SK-N-SH (cell line): Measurements from ENCODE around the gene PLOD1. TPM values are rescaled to one million over a fixed set of nuclear protein-coding genes. Genes with fewer than 3 reads are reported as not detected.

Source experiments
- CTCF ChIA-PET: fragments of 300-600, 350-600 bp; formaldehyde crosslinking; extraction: SDS; loops from one replicate; lab custom pipeline; 2021; lab: Yijun Ruan, JAX
- POLR2A ChIA-PET: fragments of 350-600 bp; sonication (Branson Sonifier 250); formaldehyde crosslinking; extraction: SDS; loops from one replicate; lab custom pipeline; 2020; ENCODE audit warnings: antibody characterized with exemption, inconsistent platforms; lab: Yijun Ruan, JAX
- DNase-seq: peaks from one replicate; pipeline ENCODE4 v3.0.0; 2012
- H2AFZ ChIP-seq: fragments of 200-600 bp; sonication (generic); 2 replicates; pipeline ENCODE4 v1.8.1; 2016; ENCODE audit warnings: antibody characterized with exemption, mild to moderate bottlenecking, low read depth
- H3F3A ChIP-seq: fragments of 200-600 bp; sonication (generic); replicated peaks from 2 replicates; pipeline ENCODE3; 2016; ENCODE audit warnings: antibody characterized with exemption, mild to moderate bottlenecking; ENCODE audit not compliant: insufficient read depth
- H3K27ac ChIP-seq, 2 experiments: fragments of 200-500 bp in 1 of 2; fragments of 200-600 bp in 1 of 2; sonication (Bioruptor generic) in 1 of 2; sonication (generic), shearing (Covaris generic) in 1 of 2; 2 replicates each; pipeline versions ENCODE4 v1.5.1 to v1.6.1; 2014 to 2016; ENCODE audit warnings: low read depth in 2 of 2, inconsistent platforms in 1 of 2, low read length in 1 of 2, mild to moderate bottlenecking in 1 of 2, mixed read lengths in 1 of 2
- H3K27me3 ChIP-seq: fragments of 200-600 bp; sonication (generic), shearing (Covaris generic); 2 replicates; pipeline ENCODE4 v1.6.1; 2016; ENCODE audit warnings: mixed run types; ENCODE audit not compliant: insufficient read depth
- H3K36me3 ChIP-seq, 2 experiments: fragments of 200-500 bp in 1 of 2; fragments of 200-600 bp in 1 of 2; sonication (Bioruptor generic) in 1 of 2; sonication (generic) in 1 of 2; replicated peaks in 1 of 2; 2 replicates each; pipeline versions ENCODE3 to v1.5.1; 2014 to 2016; ENCODE audit warnings: low read length in 1 of 2, mild to moderate bottlenecking in 1 of 2; ENCODE audit not compliant: insufficient read depth in 2 of 2, control insufficient read depth in 1 of 2
- H3K4me1 ChIP-seq, 2 experiments: fragments of 200-500 bp in 1 of 2; fragments of 200-600 bp in 1 of 2; sonication (Bioruptor generic) in 1 of 2; sonication (generic), shearing (Covaris generic) in 1 of 2; 2 replicates each; pipeline versions ENCODE4 v1.5.1 to v1.6.1; 2014 to 2016; ENCODE audit warnings: low read depth in 1 of 2, low read length in 1 of 2, mixed run types in 1 of 2; ENCODE audit not compliant: insufficient read depth in 2 of 2, control insufficient read depth in 1 of 2
- H3K4me2 ChIP-seq: fragments of 200-600 bp; sonication (generic), shearing (Covaris generic); 2 replicates; pipeline ENCODE4 v1.6.1; 2017; ENCODE audit warnings: mixed run types
- H3K4me3 ChIP-seq, 2 experiments: fragments of 200-500 bp in 1 of 2; fragments of 200-600 bp in 1 of 2; sonication (Bioruptor generic) in 1 of 2; sonication (generic), shearing (Covaris generic) in 1 of 2; 2 replicates each; pipeline versions ENCODE4 v1.5.1 to v1.8.1; 2014 to 2016; ENCODE audit warnings: low read depth in 2 of 2, inconsistent platforms in 1 of 2, low read length in 1 of 2, mild to moderate bottlenecking in 1 of 2, mixed read lengths in 1 of 2, moderate library complexity in 1 of 2
- H3K79me2 ChIP-seq: fragments of 200-600 bp; sonication (generic); 2 replicates; pipeline ENCODE4 v1.8.1; 2017; ENCODE audit warnings: mild to moderate bottlenecking; ENCODE audit not compliant: insufficient read depth
- H3K9ac ChIP-seq: fragments of 200-600 bp; sonication (generic); 2 replicates; pipeline ENCODE4 v1.6.1; 2017; ENCODE audit warnings: mixed run types
- H3K9me2 ChIP-seq: fragments of 200-600 bp; sonication (generic); 2 replicates; pipeline ENCODE4 v1.6.1; 2017; ENCODE audit warnings: mixed run types
- H3K9me3 ChIP-seq: fragments of 200-600 bp; sonication (generic); 2 replicates; pipeline ENCODE4 v1.6.1; 2017; ENCODE audit warnings: mixed run types, mild to moderate bottlenecking, moderate library complexity
- H4K20me1 ChIP-seq: fragments of 200-600 bp; sonication (generic); 2 replicates; pipeline ENCODE4 v1.6.1; 2017; ENCODE audit warnings: mild to moderate bottlenecking, mixed run types; ENCODE audit not compliant: insufficient read depth
- CTCF ChIP-seq: fragments of 200-600 bp; sonication (generic); IDR thresholded peaks from 2 replicates; pipeline ENCODE4 v1.6.1; 2017; ENCODE audit warnings: antibody characterized with exemption, mild to moderate bottlenecking, moderate library complexity
- EZH2phosphoT487 ChIP-seq: fragments of 200-600 bp; sonication (generic); IDR thresholded peaks from 2 replicates; pipeline ENCODE4 v1.6.1; 2017; ENCODE audit warnings: low read depth, mixed run types, mild to moderate bottlenecking, antibody characterized with exemption, moderate library complexity, borderline replicate concordance
- FOXJ3 ChIP-seq: sonication (generic); formaldehyde crosslinking; IDR thresholded peaks from 2 replicates; pipeline ENCODE4 v1.5.1; 2020; ENCODE audit warnings: mild to moderate bottlenecking, missing genetic modification reagents
- FOXM1 ChIP-seq: IDR thresholded peaks from 2 replicates; pipeline ENCODE4 v1.4.0; 2012; ENCODE audit warnings: low read depth, mild to moderate bottlenecking
- NRF1 ChIP-seq: IDR thresholded peaks from 2 replicates; pipeline ENCODE4 v1.6.1; 2012; ENCODE audit warnings: low read depth, mild to moderate bottlenecking, low read length
- PBX3 ChIP-seq: IDR thresholded peaks from 2 replicates; pipeline ENCODE4; 2012
- POLR2AphosphoS5 ChIP-seq: IDR thresholded peaks from 2 replicates; pipeline ENCODE4 v1.6.1; 2012; ENCODE audit warnings: low read depth, low read length
- RFX5 ChIP-seq: IDR thresholded peaks from 2 replicates; pipeline ENCODE4 v1.6.1; 2012; ENCODE audit warnings: mild to moderate bottlenecking, improper control_type of control experiment, low read length
- RXRA ChIP-seq: IDR thresholded peaks from 2 replicates; pipeline ENCODE4 v1.4.0; 2012; ENCODE audit warnings: low read depth, mild to moderate bottlenecking, borderline replicate concordance
- SMC3 ChIP-seq: IDR thresholded peaks from 2 replicates; pipeline ENCODE4 v1.6.1; 2012; ENCODE audit warnings: low read depth, low read length, improper control_type of control experiment
- WGBS: methylation state at CpG from one replicate; pipeline ENCODE4 v1.1.6; 2017; ENCODE audit warnings: low lambda C conversion rate; 5-methylcytosine and 5-hydroxymethylcytosine counted together
- polyA plus RNA-seq, 3 experiments: library from polyadenylated mRNA; depleted of rRNA; stranded (reverse); fragments of >200 nt; gene quantifications; 2 replicates each; pipeline ENCODE4 v1.2.3, GENCODE V29; 2012
- TF ChIP-seq, protein P1 (sequence below): IDR thresholded peaks from 2 replicates; pipeline ENCODE4 v1.4.0; 2012; ENCODE audit warnings: low read depth, borderline replicate concordance
- TF ChIP-seq, protein P2 (sequence below): IDR thresholded peaks from 2 replicates; pipeline ENCODE4 v1.6.1; 2012; ENCODE audit warnings: mild to moderate bottlenecking, low read depth, low read length, moderate library complexity

Gene PLOD1
- polyA plus RNA-seq, 1 of the 3 experiments (the other 2 are of a cell fraction): 257 TPM

- H3K4me2 ChIP-seq: peak overlapping the region; percentile 99; the same call in 1 of the 2 replicates
- H3K9me2 ChIP-seq: no peaks in the 10 kb centered on the region
- CTCF ChIA-PET: interaction anchor here (0.6 to 2.4 kb wide), 5 partner anchors 12 to 114 kb away, joined by 3 to 9 read pairs (median 3); no protein-coding TSS in a partner anchor
- H3K9ac ChIP-seq: peak overlapping the region; percentile 95; the same call in 1 of the 2 replicates
- peaks cover 40% of the 10 kb centered on the region for H3K79me2 ChIP-seq
- H2AFZ ChIP-seq: peak overlapping the region; percentile 75; the same call in 1 of the 2 replicates
- peaks cover 18 to 28% of the 10 kb centered on the region in 2 experiments for H3K36me3 ChIP-seq
- 0 out of 2 replicates have a peak, but pooled peaks cover 6% of the 10 kb centered on the region for H4K20me1 ChIP-seq
- WGBS: 88% methylated on average over 25 of the region's 29 CpGs
- TF ChIP-seq EZH2phosphoT487: no peak
- TF ChIP-seq FOXM1: no peak
- TF ChIP-seq, protein P1, sequence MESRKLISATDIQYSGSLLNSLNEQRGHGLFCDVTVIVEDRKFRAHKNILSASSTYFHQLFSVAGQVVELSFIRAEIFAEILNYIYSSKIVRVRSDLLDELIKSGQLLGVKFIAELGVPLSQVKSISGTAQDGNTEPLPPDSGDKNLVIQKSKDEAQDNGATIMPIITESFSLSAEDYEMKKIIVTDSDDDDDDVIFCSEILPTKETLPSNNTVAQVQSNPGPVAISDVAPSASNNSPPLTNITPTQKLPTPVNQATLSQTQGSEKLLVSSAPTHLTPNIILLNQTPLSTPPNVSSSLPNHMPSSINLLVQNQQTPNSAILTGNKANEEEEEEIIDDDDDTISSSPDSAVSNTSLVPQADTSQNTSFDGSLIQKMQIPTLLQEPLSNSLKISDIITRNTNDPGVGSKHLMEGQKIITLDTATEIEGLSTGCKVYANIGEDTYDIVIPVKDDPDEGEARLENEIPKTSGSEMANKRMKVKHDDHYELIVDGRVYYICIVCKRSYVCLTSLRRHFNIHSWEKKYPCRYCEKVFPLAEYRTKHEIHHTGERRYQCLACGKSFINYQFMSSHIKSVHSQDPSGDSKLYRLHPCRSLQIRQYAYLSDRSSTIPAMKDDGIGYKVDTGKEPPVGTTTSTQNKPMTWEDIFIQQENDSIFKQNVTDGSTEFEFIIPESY: no peak
- no peaks in the 10 kb centered on the region for H3K9me3 ChIP-seq
- peaks cover 26% of the 10 kb centered on the region for H3F3A ChIP-seq
- POLR2A ChIA-PET: interaction anchor here (1.0 to 3.5 kb wide), 5 partner anchors 40 to 70 kb away, joined by 3 to 37 read pairs (median 3); partner anchors contain the start of gene MIIP
- peak overlapping the region; percentile 80 to 96; a peak in 3 of 4 replicates for H3K4me3 ChIP-seq
- no peaks in the 10 kb centered on the region for H3K27me3 ChIP-seq
- peaks cover 27 to 34% of the 10 kb centered on the region in 2 experiments; a peak in 2 of 4 replicates for H3K4me1 ChIP-seq
- H3K27ac ChIP-seq: peak overlapping the region; percentile 69 to 85
- no peak for DNase-seq
Observed at GRCh38 chr1:11979028-11979850, 44.7 kb downstream of the PLOD1 start.

GRCh38 chr1:11979851-11980675, 45.5 kb downstream of the PLOD1 start, which contains the start of gene MFN2:
TSS of gene MFN2 (plus strand) at chr1:11980444. CDS start at chr1:11989169, 8,725 bp downstream.
- H2AFZ ChIP-seq: peak within 1 kb of the TSS; percentile 84; the same call in 1 of the 2 replicates
- CTCF ChIA-PET: interaction anchor here (0.7 to 2.4 kb wide), 7 partner anchors 13 to 142 kb away, joined by 3 to 9 read pairs (median 3); no protein-coding TSS in a partner anchor
- POLR2A ChIA-PET: interaction anchor here (0.6 to 3.5 kb wide), 5 partner anchors 30 to 71 kb away, joined by 3 to 37 read pairs (median 4); partner anchors contain the start of gene MIIP
- TF ChIP-seq RFX5: no peak
- TF ChIP-seq POLR2AphosphoS5: peak; percentile 26
- TF ChIP-seq FOXJ3 (CRISPR knock-in tag): no peak; the same call in 1 of the 2 replicates
- no peak for TF ChIP-seq SMC3
- no peak for TF ChIP-seq EZH2phosphoT487
- TF ChIP-seq RXRA: 0 out of 2 replicates have a peak, but pooled peaks have one; percentile 17
- no peak for TF ChIP-seq NRF1
- TF ChIP-seq, protein P2, sequence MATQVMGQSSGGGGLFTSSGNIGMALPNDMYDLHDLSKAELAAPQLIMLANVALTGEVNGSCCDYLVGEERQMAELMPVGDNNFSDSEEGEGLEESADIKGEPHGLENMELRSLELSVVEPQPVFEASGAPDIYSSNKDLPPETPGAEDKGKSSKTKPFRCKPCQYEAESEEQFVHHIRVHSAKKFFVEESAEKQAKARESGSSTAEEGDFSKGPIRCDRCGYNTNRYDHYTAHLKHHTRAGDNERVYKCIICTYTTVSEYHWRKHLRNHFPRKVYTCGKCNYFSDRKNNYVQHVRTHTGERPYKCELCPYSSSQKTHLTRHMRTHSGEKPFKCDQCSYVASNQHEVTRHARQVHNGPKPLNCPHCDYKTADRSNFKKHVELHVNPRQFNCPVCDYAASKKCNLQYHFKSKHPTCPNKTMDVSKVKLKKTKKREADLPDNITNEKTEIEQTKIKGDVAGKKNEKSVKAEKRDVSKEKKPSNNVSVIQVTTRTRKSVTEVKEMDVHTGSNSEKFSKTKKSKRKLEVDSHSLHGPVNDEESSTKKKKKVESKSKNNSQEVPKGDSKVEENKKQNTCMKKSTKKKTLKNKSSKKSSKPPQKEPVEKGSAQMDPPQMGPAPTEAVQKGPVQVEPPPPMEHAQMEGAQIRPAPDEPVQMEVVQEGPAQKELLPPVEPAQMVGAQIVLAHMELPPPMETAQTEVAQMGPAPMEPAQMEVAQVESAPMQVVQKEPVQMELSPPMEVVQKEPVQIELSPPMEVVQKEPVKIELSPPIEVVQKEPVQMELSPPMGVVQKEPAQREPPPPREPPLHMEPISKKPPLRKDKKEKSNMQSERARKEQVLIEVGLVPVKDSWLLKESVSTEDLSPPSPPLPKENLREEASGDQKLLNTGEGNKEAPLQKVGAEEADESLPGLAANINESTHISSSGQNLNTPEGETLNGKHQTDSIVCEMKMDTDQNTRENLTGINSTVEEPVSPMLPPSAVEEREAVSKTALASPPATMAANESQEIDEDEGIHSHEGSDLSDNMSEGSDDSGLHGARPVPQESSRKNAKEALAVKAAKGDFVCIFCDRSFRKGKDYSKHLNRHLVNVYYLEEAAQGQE: peak; percentile 40; the same call in 1 of the 2 replicates
- TF ChIP-seq PBX3: peak; percentile 34
- TF ChIP-seq CTCF: no peak

More at GRCh38 chr1:11979851-11980675, 45.5 kb downstream of the PLOD1 start, which contains the start of gene MFN2:
- H3F3A ChIP-seq: peaks cover 26% of the 10 kb centered on the region
- no peaks in the 10 kb centered on the region for H3K9me3 ChIP-seq
- H3K27ac ChIP-seq: peak within 1 kb of the TSS; percentile 78 to 85
- H3K9ac ChIP-seq: peak within 1 kb of the TSS; percentile 95
- 0 out of 2 replicates have a peak, but pooled peaks cover 6% of the 10 kb centered on the region for H4K20me1 ChIP-seq
- DNase-seq: peak; percentile 99
- no peaks in the 10 kb centered on the region for H3K9me2 ChIP-seq
- peaks cover 27 to 34% of the 10 kb centered on the region in 2 experiments; a peak in 2 of 4 replicates for H3K4me1 ChIP-seq
- 2% methylated on average over 9 of the region's 74 CpGs for WGBS
- H3K79me2 ChIP-seq: peaks cover 48% of the 10 kb centered on the region
- H3K27me3 ChIP-seq: no peaks in the 10 kb centered on the region
- peak within 1 kb of the TSS; percentile 99 for H3K4me2 ChIP-seq
- peaks cover 20 to 29% of the 10 kb centered on the region in 2 experiments for H3K36me3 ChIP-seq
- H3K4me3 ChIP-seq: peak within 1 kb of the TSS; percentile 80 to 96
